ENCODE data around the gene ZNF600.
"Not testable (repeated sequence)": the region's sequence is repeated elsewhere in the genome, so short reads cannot be mapped to it uniquely, and the experiment has no call there.

The ZNF600 gene

DNA sequence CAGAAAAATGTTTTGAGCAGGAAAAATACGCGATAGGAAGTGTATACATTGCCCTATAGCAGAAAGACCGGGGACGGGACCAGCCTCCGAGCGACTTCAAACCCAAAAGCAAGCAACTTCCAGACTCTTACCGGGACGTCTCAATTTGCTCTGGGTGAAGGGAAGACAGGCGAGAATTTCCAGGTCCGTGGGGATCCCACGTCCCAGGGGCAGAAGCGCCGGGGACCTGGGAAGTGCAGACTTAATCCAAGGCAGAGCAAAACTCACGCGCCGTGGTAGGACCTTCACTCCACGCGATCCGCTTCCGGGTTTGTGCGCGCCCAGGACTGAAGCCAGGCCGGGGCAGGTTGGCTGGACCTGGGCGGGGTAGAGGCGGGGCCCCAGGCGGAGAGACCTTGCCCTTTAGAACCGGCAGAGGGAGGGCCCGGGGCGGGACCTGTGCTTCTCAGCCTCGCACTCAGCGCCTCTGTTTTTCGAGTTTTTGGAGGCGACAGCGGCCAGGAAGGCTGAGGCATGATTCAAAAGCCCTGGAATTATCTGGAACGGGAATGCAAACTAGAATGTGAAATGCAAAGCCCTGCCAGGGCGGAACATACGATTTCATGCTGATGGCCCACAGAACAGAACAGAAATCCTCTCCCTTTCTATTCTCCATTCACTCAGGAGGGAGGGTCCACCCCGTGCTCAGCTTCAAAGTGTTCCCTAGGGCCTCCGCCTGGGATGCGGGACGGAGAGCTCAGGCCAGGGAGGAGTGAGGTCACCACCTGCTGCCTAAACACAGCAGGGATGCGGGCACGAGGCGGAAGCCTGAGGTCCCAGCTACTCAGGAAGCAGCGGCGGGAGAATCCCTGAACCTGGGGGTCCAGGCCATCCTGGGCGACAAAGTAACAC is at the start of gene ZNF600:
Gene ZNF600, minus strand, starts transcription at position 328 of the 891 bp plus-strand sequence. CDS start 7,903 bp downstream, outside the sequence.
- DNase-seq = not testable (repeated sequence)

GRCh38 chr19:52834289-52834688 is 47.7 kb upstream of the ZNF600 start:
- DNase-seq = not testable (repeated sequence)

- not testable (repeated sequence) for DNase-seq
Observed at GRCh38 chr19:52833541-52833940, 47.0 kb upstream of the ZNF600 start.

DNA sequence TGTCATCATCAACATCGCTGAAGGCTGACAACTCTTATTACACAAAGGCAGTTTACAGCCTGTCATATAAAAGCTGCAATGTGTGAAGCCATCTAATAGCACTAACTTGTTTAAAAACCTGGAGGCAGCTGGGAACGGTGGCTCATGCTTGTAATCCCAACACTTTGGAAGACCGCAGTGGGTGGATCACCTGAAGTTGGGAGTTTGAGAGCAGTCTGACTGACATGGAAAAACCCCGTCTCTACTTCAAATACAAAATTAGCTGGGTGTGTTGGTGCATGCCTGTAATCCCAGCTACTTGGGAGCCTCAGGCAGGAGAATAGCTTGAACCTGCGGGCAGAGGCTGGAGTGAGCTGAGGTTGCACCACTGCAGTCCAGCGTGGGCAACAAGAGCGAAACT is 43.3 kb upstream of the ZNF600 start:
- not testable (repeated sequence) for DNase-seq

GRCh38 chr19:52825765-52826164 is 39.2 kb upstream of the ZNF600 start:
- DNase-seq = no peak

- DNase-seq = no peak
Observed at GRCh38 chr19:52823676-52824075, 37.1 kb upstream of the ZNF600 start.

DNA sequence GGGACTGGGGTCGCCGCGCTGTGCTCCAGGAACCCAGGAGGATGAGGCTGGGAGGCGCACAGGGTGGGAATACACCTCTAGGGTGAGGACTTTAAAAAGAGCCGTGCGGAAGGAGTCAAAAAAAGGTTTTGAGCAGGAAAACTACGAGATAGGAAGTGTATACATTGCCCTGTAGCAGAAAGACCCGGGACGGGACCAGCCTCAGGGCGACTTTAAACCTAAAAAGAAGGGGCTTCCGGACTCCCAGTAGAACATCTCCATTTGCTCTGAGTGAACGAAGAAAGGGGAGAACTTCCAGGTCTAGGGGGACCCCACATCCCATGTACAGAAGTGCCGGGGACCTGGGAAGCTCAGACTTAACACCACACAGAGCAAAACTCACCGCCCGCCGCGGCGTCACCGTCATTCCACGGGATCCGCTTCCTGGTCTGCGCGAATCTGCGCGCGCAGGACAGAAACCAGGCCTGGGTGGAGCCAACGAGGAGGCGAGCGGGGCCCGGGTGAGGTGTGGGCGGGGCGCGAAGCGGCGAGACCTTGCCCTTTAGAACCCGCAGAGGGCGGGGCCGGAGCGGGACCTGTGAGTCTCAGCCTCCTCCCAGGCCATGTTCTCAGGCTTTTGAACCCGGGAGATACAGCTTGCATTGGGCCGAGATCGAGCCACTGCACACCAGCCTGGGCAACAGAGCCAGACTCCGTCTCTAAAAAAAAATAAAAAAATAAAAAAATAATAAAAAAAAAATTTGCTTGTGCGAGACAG is 34.8 kb upstream of the ZNF600 start, which contains the start of gene ZNF28:
Gene ZNF28, minus strand, starts transcription at position 430 of the 757 bp plus-strand sequence. CDS start 3,675 bp downstream, outside the sequence.
- not testable (repeated sequence) for DNase-seq

DNA sequence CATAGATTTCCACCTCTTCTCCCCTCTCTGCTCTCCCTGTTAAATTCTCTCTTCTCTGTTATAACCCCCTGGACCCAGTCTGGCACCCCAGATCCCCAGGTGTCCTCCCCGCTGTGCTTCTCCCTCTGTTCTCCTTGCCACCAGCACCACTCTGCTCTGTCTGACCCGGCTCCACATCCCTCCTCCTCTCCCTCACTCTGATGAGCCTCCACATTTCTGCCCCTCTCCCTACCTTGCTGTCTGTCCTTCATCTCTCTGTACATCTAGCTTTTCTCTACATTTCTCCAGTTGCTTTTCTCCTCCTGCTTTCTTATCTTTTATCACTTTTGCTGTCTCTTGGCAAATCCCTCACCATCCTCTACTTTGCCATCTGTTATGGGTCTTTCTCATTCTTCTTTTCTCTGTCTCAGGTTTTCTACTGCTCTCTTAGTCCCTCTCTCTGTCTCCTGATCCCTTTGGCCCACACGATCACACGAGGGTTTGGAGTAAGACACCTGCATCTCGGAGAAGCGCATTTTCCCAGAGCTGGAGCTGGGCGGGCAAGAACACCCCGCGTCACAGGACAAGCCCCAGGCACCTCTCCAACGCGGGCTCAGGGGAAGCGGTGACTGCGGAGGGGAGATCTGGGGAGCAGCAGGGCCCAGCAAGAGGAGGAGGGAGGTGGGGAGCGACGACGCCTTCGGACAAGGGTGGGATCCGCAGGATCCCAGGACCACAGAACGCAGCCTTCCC is 34.0 kb upstream of the ZNF600 start:
- DNase-seq = not testable (repeated sequence)

GRCh38 chr19:52809801-52810200 is 23.2 kb upstream of the ZNF600 start:
- no peak for DNase-seq

DNA sequence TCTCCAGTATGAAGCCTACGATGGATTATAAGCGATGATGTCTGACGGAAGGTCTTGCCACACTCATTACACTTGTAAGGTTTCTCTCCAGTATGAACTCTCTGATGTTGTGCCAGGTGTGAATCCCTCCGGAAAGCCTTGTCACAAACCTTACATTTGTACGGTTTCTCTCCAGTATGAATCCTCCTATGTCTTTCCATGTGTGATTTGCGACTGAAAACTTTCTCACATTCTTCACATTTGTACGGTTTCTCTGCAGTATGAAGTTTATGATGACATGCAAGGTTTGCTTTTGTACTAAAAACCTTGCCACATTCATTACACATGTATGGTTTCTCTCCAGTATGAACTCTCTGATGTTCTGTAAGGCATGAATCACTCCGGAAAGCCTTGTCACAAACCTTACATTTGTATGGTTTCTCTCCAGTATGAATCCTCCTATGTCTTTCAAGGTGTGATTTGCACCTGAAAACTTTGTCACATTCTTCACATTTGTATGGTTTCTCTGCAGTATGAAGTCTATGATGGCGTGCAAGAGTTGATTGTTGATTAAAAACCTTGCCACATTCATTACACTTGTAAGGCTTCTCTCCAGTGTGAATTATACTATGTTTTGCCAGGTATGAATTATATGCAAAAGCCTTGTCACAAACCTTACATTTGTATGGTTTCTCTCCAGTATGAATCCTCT is 13.5 kb upstream of the ZNF600 start:
- DNase-seq = not testable (repeated sequence)

DNA sequence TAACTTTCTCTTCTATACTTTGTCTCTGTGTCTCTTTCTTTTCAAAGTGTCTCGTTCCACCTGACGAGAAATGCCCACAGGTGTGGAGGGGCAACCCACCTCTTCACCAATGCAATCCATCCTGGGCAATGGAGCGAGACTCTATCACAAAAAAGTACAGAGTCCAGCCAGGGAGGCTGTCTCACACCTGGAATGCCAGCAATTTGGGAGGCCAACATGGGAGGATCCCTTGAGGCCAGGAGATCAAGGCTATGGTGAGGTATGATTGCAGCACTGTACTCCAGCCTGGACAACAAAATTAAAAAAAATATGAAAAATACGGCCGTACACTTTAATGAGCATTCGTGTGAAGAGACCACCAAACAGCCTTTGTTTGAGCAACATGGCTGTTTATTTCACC is 2.8 kb upstream of the ZNF600 start:
- DNase-seq = no peak

DNA sequence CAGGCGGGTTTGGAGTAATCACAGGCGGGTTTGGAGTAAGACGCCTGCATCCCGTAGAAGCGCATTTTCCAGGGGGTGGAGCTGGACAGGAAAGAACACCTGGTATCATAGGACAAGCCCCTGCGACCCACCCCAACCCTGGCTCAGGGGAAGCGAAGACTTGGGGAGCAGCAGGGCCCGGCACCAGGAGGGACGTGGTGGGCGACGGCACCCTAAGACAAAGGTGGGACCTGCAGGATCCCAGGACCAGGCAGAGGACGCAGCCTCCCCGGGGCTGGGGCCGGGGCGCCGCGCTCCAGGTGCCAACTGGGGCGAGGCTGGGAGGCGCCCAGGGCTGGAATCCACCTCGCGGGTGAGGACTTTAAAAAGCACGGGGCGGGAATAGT is 520 bp downstream of the ZNF600 start:
- no peak for DNase-seq

GRCh38 chr19:52785506-52785905 is 1.1 kb downstream of the ZNF600 start:
- DNase-seq = no peak

DNA sequence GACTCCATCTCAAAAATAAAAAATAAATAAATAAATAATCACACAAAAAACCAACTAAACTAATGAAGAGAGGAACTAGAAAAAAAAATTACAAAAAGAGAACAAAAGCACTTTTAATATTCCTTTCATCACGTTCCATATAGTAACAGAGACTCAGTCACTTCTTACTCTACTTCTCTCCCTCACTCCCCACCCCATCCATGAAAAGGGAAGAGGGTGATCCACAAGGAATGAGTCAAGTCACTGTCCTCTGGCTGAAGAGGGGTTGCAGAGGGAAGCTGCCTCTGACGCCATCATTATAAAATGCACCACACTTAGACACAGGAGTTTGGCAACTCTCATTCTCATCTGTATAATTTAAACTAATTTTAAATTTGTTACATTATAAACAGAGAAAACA is 3.7 kb downstream of the ZNF600 start:
- DNase-seq = not testable (repeated sequence)

GRCh38 chr19:52778811-52779210 is 7.8 kb downstream of the ZNF600 start:
- no peak for DNase-seq

DNA sequence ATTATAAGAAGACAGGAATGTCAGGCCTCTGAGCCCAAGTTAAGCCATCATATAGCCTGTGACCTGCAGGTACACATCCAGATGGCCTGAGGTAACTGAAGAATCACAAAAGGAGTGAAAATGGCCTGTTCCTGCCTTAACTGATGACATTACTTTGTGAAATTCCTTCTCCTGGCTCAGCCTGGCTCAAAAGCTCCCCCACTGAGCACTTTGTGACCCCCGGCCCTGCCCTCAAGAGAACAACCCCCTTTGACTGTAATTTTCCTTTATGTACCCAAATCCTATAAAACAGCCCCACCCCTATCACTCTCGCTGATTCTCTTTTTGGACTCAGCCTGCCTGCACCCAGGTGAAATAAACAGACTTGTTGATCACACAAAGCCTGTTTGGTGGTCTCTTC is 30.1 kb downstream of the ZNF600 start:
- not testable (repeated sequence) for DNase-seq

- no peak for DNase-seq
Observed at GRCh38 chr19:52749780-52750179, 36.8 kb downstream of the ZNF600 start.

DNA sequence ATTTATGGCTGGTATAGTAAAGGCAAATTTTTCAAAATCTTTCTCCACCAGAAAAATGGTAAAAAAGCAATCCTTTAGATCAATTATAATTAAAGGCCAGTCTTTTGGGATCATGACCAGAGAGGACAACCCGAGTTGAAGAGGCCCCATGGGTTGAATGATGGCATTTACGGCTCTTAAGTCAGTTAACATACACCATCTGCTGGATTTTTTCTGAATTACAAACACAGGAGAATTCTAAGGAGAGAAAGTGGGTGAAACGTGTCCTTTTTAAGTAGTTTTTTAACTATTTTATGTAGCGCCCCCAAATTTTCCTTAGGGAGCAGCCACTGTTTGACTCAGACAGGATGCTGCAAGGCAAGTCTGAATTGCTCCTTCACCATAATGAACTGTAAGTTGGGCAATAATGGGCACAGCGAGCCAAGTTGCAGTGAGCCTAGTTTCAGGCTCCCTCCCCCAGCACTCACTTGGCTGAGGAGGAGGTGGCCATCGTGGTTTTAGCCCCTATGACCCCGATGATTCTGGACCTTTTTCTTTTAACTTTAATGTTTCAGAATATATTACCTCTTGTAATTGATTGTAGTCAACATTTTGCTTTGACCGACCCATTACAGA is 38.1 kb downstream of the ZNF600 start:
- no peak for DNase-seq

- DNase-seq = not testable (repeated sequence)
Observed at GRCh38 chr19:52745919-52746318, 40.7 kb downstream of the ZNF600 start.

- DNase-seq = no peak
Observed at GRCh38 chr19:52743091-52743490, 43.5 kb downstream of the ZNF600 start.

GRCh38 chr19:52742516-52742915 is 44.1 kb downstream of the ZNF600 start:
- DNase-seq = no peak

GRCh38 chr19:52741951-52742485 is 44.6 kb downstream of the ZNF600 start:
- no peak for DNase-seq
